NCI-H2171 (cell line): Measurements from ENCODE around the gene HOXD9.

Experiments used
- DNase-seq: peaks from one replicate; lab custom pipeline; 2025; lab: John Stamatoyannopoulos, UW

Gene HOXD9

GRCh38 chr2:176138923-176139660, 16.6 kb downstream of the HOXD9 start:
- no peak for DNase-seq

GRCh38 chr2:176139661-176140512, 17.4 kb downstream of the HOXD9 start:
- DNase-seq = no peak

GRCh38 chr2:176140513-176141317, 18.2 kb downstream of the HOXD9 start:
- DNase-seq = peak; percentile 88

GRCh38 chr2:176142281-176142680, 19.8 kb downstream of the HOXD9 start:
- no peak for DNase-seq

- DNase-seq = no peak
Measured at GRCh38 chr2:176145085-176145969, 22.8 kb downstream of the HOXD9 start.

- no peak for DNase-seq
Measured at GRCh38 chr2:176146101-176146500, 23.6 kb downstream of the HOXD9 start.

GRCh38 chr2:176146645-176147044, 24.1 kb downstream of the HOXD9 start:
- DNase-seq = no peak

GRCh38 chr2:176147210-176147799, 24.8 kb downstream of the HOXD9 start:
- no peak for DNase-seq

GRCh38 chr2:176147800-176148496, 25.4 kb downstream of the HOXD9 start:
- DNase-seq = no peak

- no peak for DNase-seq
Measured at GRCh38 chr2:176148751-176149421, 26.4 kb downstream of the HOXD9 start.

GRCh38 chr2:176149481-176149938, 27.0 kb downstream of the HOXD9 start:
- no peak for DNase-seq

- DNase-seq = no peak
Measured at GRCh38 chr2:176149939-176150583, 27.5 kb downstream of the HOXD9 start.

- no peak for DNase-seq
Measured at GRCh38 chr2:176150584-176151441, 28.3 kb downstream of the HOXD9 start.

- DNase-seq = no peak
Measured at GRCh38 chr2:176151442-176152287, 29.1 kb downstream of the HOXD9 start, which contains the start of gene HOXD4. HOXD4 (plus strand) TSS chr2:176151550; CDS start chr2:176151634, 84 bp downstream.

GRCh38 chr2:176152350-176153181, 30.0 kb downstream of the HOXD9 start:
- DNase-seq = no peak

- no peak for DNase-seq
Measured at GRCh38 chr2:176154576-176155252, 32.2 kb downstream of the HOXD9 start.
